ENCODE results near the gene CHRNB1. TPM values are rescaled to one million over a fixed set of nuclear protein-coding genes. Genes with fewer than 3 reads are reported as not detected.

Gene CHRNB1
- total and polyA plus RNA-seq, 2 experiments from 2014 or later: 11.1 to 11.2 TPM

- H3K4me3 ChIP-seq: peak overlapping the region; percentile 86
- H2AFZ ChIP-seq: no peak overlapping the region
- peaks cover 20% of the 10 kb centered on the region; the same call in 1 of the 2 replicates for H3F3A ChIP-seq (replicated peaks; ENCODE audit: low read depth)
- peak overlapping the region; percentile 93 for H3K4me3 Mint-ChIP-seq
- no peaks in the 10 kb centered on the region for H3K27me3 ChIP-seq (ENCODE audit: insufficient read depth)
- peaks cover 65% of the 10 kb centered on the region for H3K79me2 ChIP-seq (replicated peaks; ENCODE audit: insufficient read depth)
- no peaks in the 10 kb centered on the region; the same call in 2 of the 3 replicates for H3K9me3 Mint-ChIP-seq
- H3K4me1 Mint-ChIP-seq: peaks cover 44% of the 10 kb centered on the region
- H3K27ac Mint-ChIP-seq: no peak overlapping the region
- no peaks in the 10 kb centered on the region for H3K9me2 ChIP-seq (ENCODE audit: insufficient read depth)
- peaks cover 33% of the 10 kb centered on the region for H3K36me3 Mint-ChIP-seq (ENCODE audit: low read depth)
- peaks cover 41% of the 10 kb centered on the region for H4K20me1 ChIP-seq (replicated peaks; ENCODE audit: insufficient read depth)
- TF ChIP-seq, protein P1, sequence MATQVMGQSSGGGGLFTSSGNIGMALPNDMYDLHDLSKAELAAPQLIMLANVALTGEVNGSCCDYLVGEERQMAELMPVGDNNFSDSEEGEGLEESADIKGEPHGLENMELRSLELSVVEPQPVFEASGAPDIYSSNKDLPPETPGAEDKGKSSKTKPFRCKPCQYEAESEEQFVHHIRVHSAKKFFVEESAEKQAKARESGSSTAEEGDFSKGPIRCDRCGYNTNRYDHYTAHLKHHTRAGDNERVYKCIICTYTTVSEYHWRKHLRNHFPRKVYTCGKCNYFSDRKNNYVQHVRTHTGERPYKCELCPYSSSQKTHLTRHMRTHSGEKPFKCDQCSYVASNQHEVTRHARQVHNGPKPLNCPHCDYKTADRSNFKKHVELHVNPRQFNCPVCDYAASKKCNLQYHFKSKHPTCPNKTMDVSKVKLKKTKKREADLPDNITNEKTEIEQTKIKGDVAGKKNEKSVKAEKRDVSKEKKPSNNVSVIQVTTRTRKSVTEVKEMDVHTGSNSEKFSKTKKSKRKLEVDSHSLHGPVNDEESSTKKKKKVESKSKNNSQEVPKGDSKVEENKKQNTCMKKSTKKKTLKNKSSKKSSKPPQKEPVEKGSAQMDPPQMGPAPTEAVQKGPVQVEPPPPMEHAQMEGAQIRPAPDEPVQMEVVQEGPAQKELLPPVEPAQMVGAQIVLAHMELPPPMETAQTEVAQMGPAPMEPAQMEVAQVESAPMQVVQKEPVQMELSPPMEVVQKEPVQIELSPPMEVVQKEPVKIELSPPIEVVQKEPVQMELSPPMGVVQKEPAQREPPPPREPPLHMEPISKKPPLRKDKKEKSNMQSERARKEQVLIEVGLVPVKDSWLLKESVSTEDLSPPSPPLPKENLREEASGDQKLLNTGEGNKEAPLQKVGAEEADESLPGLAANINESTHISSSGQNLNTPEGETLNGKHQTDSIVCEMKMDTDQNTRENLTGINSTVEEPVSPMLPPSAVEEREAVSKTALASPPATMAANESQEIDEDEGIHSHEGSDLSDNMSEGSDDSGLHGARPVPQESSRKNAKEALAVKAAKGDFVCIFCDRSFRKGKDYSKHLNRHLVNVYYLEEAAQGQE (IDR thresholded peaks at IDR 0.05; ENCODE audit: unreplicated experiment): no peak
- TF ChIP-seq EZH2 (IDR thresholded peaks at IDR 0.05; ENCODE audit: low read depth, unreplicated experiment): no peak
- TF ChIP-seq CREB1 (CRISPR knock-in tag; IDR thresholded peaks at IDR 0.05; ENCODE audit: low read depth): no peak
- TF ChIP-seq, protein P2, sequence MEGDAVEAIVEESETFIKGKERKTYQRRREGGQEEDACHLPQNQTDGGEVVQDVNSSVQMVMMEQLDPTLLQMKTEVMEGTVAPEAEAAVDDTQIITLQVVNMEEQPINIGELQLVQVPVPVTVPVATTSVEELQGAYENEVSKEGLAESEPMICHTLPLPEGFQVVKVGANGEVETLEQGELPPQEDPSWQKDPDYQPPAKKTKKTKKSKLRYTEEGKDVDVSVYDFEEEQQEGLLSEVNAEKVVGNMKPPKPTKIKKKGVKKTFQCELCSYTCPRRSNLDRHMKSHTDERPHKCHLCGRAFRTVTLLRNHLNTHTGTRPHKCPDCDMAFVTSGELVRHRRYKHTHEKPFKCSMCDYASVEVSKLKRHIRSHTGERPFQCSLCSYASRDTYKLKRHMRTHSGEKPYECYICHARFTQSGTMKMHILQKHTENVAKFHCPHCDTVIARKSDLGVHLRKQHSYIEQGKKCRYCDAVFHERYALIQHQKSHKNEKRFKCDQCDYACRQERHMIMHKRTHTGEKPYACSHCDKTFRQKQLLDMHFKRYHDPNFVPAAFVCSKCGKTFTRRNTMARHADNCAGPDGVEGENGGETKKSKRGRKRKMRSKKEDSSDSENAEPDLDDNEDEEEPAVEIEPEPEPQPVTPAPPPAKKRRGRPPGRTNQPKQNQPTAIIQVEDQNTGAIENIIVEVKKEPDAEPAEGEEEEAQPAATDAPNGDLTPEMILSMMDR (conservative IDR thresholded peaks at IDR 0.05; ENCODE audit: low read depth in 2 of 2): no peak
- TF ChIP-seq STAT1 (IDR thresholded peaks at IDR 0.05; ENCODE audit: unreplicated experiment): no peak
- TF ChIP-seq POLR2AphosphoS5 (IDR thresholded peaks at IDR 0.05; ENCODE audit: low read depth): no peak
- no peak for TF ChIP-seq JUNB (IDR thresholded peaks at IDR 0.05; ENCODE audit: unreplicated experiment)
- no peak for TF ChIP-seq EZH2phosphoT487 (IDR thresholded peaks at IDR 0.05; ENCODE audit: unreplicated experiment)
- TF ChIP-seq ZNF331 (CRISPR knock-in tag; IDR thresholded peaks at IDR 0.05; ENCODE audit: low read depth): no peak
- no peak for TF ChIP-seq ETS1 (IDR thresholded peaks at IDR 0.05)
- TF ChIP-seq ZNF114 (CRISPR knock-in tag; IDR thresholded peaks at IDR 0.05): no peak
- TF ChIP-seq ZNF462 (CRISPR knock-in tag; IDR thresholded peaks at IDR 0.05): no peak
- TF ChIP-seq NANOG (IDR thresholded peaks at IDR 0.05; ENCODE audit: borderline replicate concordance): no peak
- no peaks in the 10 kb centered on the region for H3K36me3 ChIP-seq (ENCODE audit: insufficient read depth)
- peak overlapping the region; percentile 78 for H3K4me2 ChIP-seq
- ATAC-seq (no peak), DNase-seq (ENCODE audit: low spot score) (no peak)
- H3K4me1 ChIP-seq (ENCODE audit: insufficient read depth): peaks cover 18% of the 10 kb centered on the region
- peaks cover 27% of the 10 kb centered on the region for H3K27me3 Mint-ChIP-seq (ENCODE audit: insufficient read depth, low read depth, poor library complexity)
- H3K27ac ChIP-seq (ENCODE audit: low read depth): no peak overlapping the region; the same call in 1 of the 2 replicates
Observed at GRCh38 chr17:7486181-7486580, 41.3 kb downstream of the CHRNB1 start.

Data from GM23338 (cell line).